WTC11 (cell line): ENCODE data around the gene CALN1. TPM values are rescaled to one million over a fixed set of nuclear protein-coding genes. Genes with fewer than 3 reads are reported as not detected.

Experiments
- ATAC-seq: fragments of 200-7000 bp; cut with Tn5 transposase; 2 replicates; pipeline ENCODE4 v1.10.0; 2021; ENCODE audit warnings: mild to moderate bottlenecking, moderate library complexity
- CTCF ChIA-PET: fragments of 300-600 bp; sonication (Branson Sonifier 250); formaldehyde crosslinking; loops from one replicate; lab custom pipeline; 2021; ENCODE audit warnings: antibody characterized with exemption; lab: Charles Lee
- POLR2A ChIA-PET: fragments of 350-600 bp; sonication (Branson Sonifier 250); formaldehyde crosslinking; loops from one replicate; lab custom pipeline; 2021; ENCODE audit warnings: antibody characterized with exemption; lab: Charles Lee
- DNase-seq: peaks from one replicate; pipeline ENCODE4 v3.0.0; 2021; ENCODE audit warnings: low spot score
- H3K27ac Mint-ChIP-seq: 2 replicates; pipeline ENCODE4 v1.8.0; 2021; ENCODE audit warnings: mixed read lengths
- H3K27me3 Mint-ChIP-seq: 2 replicates; pipeline ENCODE4 v1.8.0; 2021; ENCODE audit warnings: low read depth, mild to moderate bottlenecking, moderate library complexity, mixed read lengths
- H3K36me3 Mint-ChIP-seq: 2 replicates; pipeline ENCODE4 v1.8.0; 2021; ENCODE audit warnings: mixed read lengths
- H3K4me1 Mint-ChIP-seq: 2 replicates; pipeline ENCODE4 v1.8.0; 2022; ENCODE audit warnings: mixed read lengths
- H3K4me3 Mint-ChIP-seq: 2 replicates; pipeline ENCODE4 v1.8.0; 2021; ENCODE audit warnings: mild to moderate bottlenecking, moderate library complexity, mixed read lengths
- H3K9me3 Mint-ChIP-seq: 2 replicates; pipeline ENCODE4 v1.8.0; 2021; ENCODE audit warnings: mixed read lengths
- E2F4 ChIP-seq: sonication (generic); formaldehyde crosslinking; IDR thresholded peaks from 2 replicates; pipeline ENCODE4 v1.8.1; 2022; ENCODE audit warnings: low read depth, mild to moderate bottlenecking, moderate library complexity, missing genetic modification reagents, borderline replicate concordance
- E2F5 ChIP-seq: sonication (generic); formaldehyde crosslinking; IDR thresholded peaks from 2 replicates; pipeline ENCODE4 v1.8.1; 2022; ENCODE audit warnings: mild to moderate bottlenecking, moderate library complexity, missing genetic modification reagents
- EMX1 ChIP-seq: fragments of 250-450 bp; sonication (Bioruptor Pico); IDR thresholded peaks from 2 replicates; pipeline ENCODE4 v1.8.0; 2021; ENCODE audit warnings: mild to moderate bottlenecking
- ESRRA ChIP-seq: sonication (generic); formaldehyde crosslinking; IDR thresholded peaks from 2 replicates; pipeline ENCODE4 v1.8.1; 2022; ENCODE audit warnings: mild to moderate bottlenecking, missing genetic modification reagents, borderline replicate concordance
- GABPB1 ChIP-seq: sonication (generic); formaldehyde crosslinking; IDR thresholded peaks from 2 replicates; pipeline ENCODE4 v1.8.1; 2023; ENCODE audit warnings: mild to moderate bottlenecking, missing genetic modification reagents
- JUN ChIP-seq: sonication (generic); formaldehyde crosslinking; IDR thresholded peaks from 2 replicates; pipeline ENCODE4 v1.8.0; 2023; ENCODE audit warnings: mild to moderate bottlenecking, missing genetic modification reagents
- NFE2L1 ChIP-seq: sonication (generic); formaldehyde crosslinking; IDR thresholded peaks from 2 replicates; pipeline ENCODE4 v1.8.1; 2023; ENCODE audit warnings: missing genetic modification reagents
- NR3C1 ChIP-seq: sonication (generic); formaldehyde crosslinking; conservative IDR thresholded peaks from 2 replicates; pipeline ENCODE4 v1.8.1; 2023; ENCODE audit warnings: low read depth, mild to moderate bottlenecking, missing genetic modification reagents
- PRRX2 ChIP-seq: fragments of 250-450 bp; sonication (Bioruptor Pico); IDR thresholded peaks from 2 replicates; pipeline ENCODE4 v1.8.0; 2021; ENCODE audit warnings: mild to moderate bottlenecking
- STAT6 ChIP-seq: sonication (generic); formaldehyde crosslinking; conservative IDR thresholded peaks from 2 replicates; pipeline ENCODE4 v1.8.1; 2023; ENCODE audit warnings: mild to moderate bottlenecking, low read depth, missing genetic modification reagents, moderate library complexity
- TEAD4 ChIP-seq: sonication (generic); formaldehyde crosslinking; IDR thresholded peaks from 2 replicates; pipeline ENCODE4 v1.8.0; 2022; ENCODE audit warnings: mild to moderate bottlenecking, missing genetic modification reagents
- TP53 ChIP-seq: sonication (generic); formaldehyde crosslinking; IDR thresholded peaks from 2 replicates; pipeline ENCODE4 v1.8.1; 2023; ENCODE audit warnings: mild to moderate bottlenecking, missing genetic modification reagents
- USF2 ChIP-seq: sonication (generic); formaldehyde crosslinking; IDR thresholded peaks from 2 replicates; pipeline ENCODE4 v1.8.1; 2023; ENCODE audit warnings: mild to moderate bottlenecking, missing genetic modification reagents, moderate library complexity
- ZNF317 ChIP-seq: sonication (generic); formaldehyde crosslinking; IDR thresholded peaks from 2 replicates; pipeline ENCODE4 v1.8.1; 2023; ENCODE audit warnings: low read depth, mild to moderate bottlenecking, moderate library complexity, missing genetic modification reagents, borderline replicate concordance
- ZNF425 ChIP-seq: fragments of 250-450 bp; sonication (Bioruptor Pico); conservative IDR thresholded peaks from 2 replicates; pipeline ENCODE4 v1.9.0; 2021; ENCODE audit warnings: mild to moderate bottlenecking
- total RNA-seq: library from RNA; stranded (reverse); gene quantifications from 3 replicates; pipeline ENCODE4 v1.2.3, GENCODE V29; 2021
- TF ChIP-seq, protein P1 (sequence below): fragments of 250-450 bp; sonication (Bioruptor Pico); IDR thresholded peaks from 2 replicates; pipeline ENCODE4 v1.9.0; 2021; ENCODE audit warnings: mild to moderate bottlenecking
- TF ChIP-seq, protein P2 (sequence below): sonication (generic); formaldehyde crosslinking; IDR thresholded peaks from 2 replicates; pipeline ENCODE4 v1.8.0; 2023; ENCODE audit warnings: missing genetic modification reagents
- TF ChIP-seq, protein P3 (sequence below): fragments of 250-450 bp; sonication (Bioruptor Pico); IDR thresholded peaks from 2 replicates; pipeline ENCODE4 v1.8.0; 2021; ENCODE audit warnings: mild to moderate bottlenecking
- TF ChIP-seq, protein P4 (sequence below): sonication (generic); formaldehyde crosslinking; IDR thresholded peaks from 2 replicates; pipeline ENCODE4 v1.8.0; 2022; ENCODE audit warnings: mild to moderate bottlenecking, missing genetic modification reagents

The CALN1 gene
- total RNA-seq, 1 experiment from 2014 or later, result 10.5 TPM

- no peaks in the 10 kb centered on the region for H3K27me3 Mint-ChIP-seq
- POLR2A ChIA-PET, result no interaction called here
- DNase-seq (no peak), ATAC-seq (no peak)
- CTCF ChIA-PET, result interaction anchor here (1.5 kb wide), 1 partner anchor 15 kb away, joined by 4 read pairs; no protein-coding TSS in a partner anchor
- no peak overlapping the region for H3K27ac Mint-ChIP-seq
- no peak overlapping the region for H3K4me3 Mint-ChIP-seq
- no peaks in the 10 kb centered on the region for H3K4me1 Mint-ChIP-seq
- TF ChIP-seq USF2, result no peak
- no peak for TF ChIP-seq ZNF425 (CRISPR knock-in tag)
- TF ChIP-seq STAT6 (CRISPR knock-in tag), result no peak
- H3K9me3 Mint-ChIP-seq, result peaks cover 48% of the 10 kb centered on the region
- peaks cover 44% of the 10 kb centered on the region for H3K36me3 Mint-ChIP-seq
These were observed 235.3 kb downstream of the CALN1 start for GRCh38 chr7:72176875-72177274.

DNA sequence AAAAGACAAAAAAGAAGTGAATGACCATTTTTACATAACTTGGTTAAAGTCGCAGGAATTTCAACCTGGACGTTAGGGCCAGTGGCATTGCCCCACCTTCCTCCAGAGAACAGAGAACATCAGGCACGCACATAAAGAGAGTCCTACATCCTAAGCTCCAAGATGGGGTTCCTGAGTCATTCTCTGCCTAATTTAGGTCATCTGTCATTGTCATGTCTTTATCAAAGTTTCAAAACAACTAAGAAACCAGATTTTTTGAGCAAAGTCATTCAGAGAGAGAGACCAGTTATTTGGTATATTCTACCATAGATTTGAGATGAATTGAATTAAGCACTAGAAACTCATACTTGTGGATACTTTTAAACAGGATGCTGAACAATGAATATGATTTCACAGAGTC, 241.7 kb downstream of the CALN1 start:
- POLR2A ChIA-PET, result no interaction called here
- no peak overlapping the region for H3K27ac Mint-ChIP-seq

More for the DNA sequence above, 241.7 kb downstream of the CALN1 start:
- no peak overlapping the region for H3K4me3 Mint-ChIP-seq
- CTCF ChIA-PET, result interaction anchor here (1.6 kb wide), 1 partner anchor 9 kb away, joined by 7 read pairs; no protein-coding TSS in a partner anchor
- peaks cover 34% of the 10 kb centered on the region for H3K9me3 Mint-ChIP-seq
- no peak for TF ChIP-seq ESRRA (CRISPR knock-in tag)
- TF ChIP-seq, protein P1, sequence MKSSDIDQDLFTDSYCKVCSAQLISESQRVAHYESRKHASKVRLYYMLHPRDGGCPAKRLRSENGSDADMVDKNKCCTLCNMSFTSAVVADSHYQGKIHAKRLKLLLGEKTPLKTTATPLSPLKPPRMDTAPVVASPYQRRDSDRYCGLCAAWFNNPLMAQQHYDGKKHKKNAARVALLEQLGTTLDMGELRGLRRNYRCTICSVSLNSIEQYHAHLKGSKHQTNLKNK, result no peak
- no peak for TF ChIP-seq PRRX2 (CRISPR knock-in tag)
- TF ChIP-seq ZNF317, result no peak
- no peak for TF ChIP-seq STAT6 (CRISPR knock-in tag)
- no peak for TF ChIP-seq TEAD4
- TF ChIP-seq EMX1, result no peak
- no peak for TF ChIP-seq JUN
- TF ChIP-seq GABPB1 (CRISPR knock-in tag), result no peak
- TF ChIP-seq, protein P2, sequence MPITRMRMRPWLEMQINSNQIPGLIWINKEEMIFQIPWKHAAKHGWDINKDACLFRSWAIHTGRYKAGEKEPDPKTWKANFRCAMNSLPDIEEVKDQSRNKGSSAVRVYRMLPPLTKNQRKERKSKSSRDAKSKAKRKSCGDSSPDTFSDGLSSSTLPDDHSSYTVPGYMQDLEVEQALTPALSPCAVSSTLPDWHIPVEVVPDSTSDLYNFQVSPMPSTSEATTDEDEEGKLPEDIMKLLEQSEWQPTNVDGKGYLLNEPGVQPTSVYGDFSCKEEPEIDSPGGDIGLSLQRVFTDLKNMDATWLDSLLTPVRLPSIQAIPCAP (CRISPR knock-in tag), result no peak
- TF ChIP-seq E2F5 (CRISPR knock-in tag), result no peak
- no peak for TF ChIP-seq NR3C1
- TF ChIP-seq NFE2L1, result no peak
- no peak for TF ChIP-seq E2F4
- TF ChIP-seq, protein P3, sequence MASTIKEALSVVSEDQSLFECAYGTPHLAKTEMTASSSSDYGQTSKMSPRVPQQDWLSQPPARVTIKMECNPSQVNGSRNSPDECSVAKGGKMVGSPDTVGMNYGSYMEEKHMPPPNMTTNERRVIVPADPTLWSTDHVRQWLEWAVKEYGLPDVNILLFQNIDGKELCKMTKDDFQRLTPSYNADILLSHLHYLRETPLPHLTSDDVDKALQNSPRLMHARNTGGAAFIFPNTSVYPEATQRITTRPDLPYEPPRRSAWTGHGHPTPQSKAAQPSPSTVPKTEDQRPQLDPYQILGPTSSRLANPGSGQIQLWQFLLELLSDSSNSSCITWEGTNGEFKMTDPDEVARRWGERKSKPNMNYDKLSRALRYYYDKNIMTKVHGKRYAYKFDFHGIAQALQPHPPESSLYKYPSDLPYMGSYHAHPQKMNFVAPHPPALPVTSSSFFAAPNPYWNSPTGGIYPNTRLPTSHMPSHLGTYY (CRISPR knock-in tag), result no peak
- TF ChIP-seq, protein P4, sequence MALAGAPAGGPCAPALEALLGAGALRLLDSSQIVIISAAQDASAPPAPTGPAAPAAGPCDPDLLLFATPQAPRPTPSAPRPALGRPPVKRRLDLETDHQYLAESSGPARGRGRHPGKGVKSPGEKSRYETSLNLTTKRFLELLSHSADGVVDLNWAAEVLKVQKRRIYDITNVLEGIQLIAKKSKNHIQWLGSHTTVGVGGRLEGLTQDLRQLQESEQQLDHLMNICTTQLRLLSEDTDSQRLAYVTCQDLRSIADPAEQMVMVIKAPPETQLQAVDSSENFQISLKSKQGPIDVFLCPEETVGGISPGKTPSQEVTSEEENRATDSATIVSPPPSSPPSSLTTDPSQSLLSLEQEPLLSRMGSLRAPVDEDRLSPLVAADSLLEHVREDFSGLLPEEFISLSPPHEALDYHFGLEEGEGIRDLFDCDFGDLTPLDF (CRISPR knock-in tag), result no peak
- TF ChIP-seq TP53 (CRISPR knock-in tag), result no peak
- ATAC-seq, result no peak
- H3K27me3 Mint-ChIP-seq, result no peaks in the 10 kb centered on the region
- H3K36me3 Mint-ChIP-seq, result peaks cover 26% of the 10 kb centered on the region
- no peaks in the 10 kb centered on the region for H3K4me1 Mint-ChIP-seq
- no peak for DNase-seq
